ENCODE measurements around the gene ROM1.
"Not testable (repeated sequence)": the region's sequence is repeated elsewhere in the genome, so short reads cannot be mapped to it uniquely, and the experiment has no call there.

The ROM1 gene

GRCh38 chr11:62577046-62577714, 35.9 kb upstream of the ROM1 start:
- DNase-seq (ENCODE audit: low spot score), result no peak
- in situ Hi-C loops (cut with MboI; ENCODE audit: low pct_unique_long_range_greater_than_20kb, low sequenced_read_pairs, unreplicated experiment), result no loop called here
- TF ChIP-seq, protein P1, sequence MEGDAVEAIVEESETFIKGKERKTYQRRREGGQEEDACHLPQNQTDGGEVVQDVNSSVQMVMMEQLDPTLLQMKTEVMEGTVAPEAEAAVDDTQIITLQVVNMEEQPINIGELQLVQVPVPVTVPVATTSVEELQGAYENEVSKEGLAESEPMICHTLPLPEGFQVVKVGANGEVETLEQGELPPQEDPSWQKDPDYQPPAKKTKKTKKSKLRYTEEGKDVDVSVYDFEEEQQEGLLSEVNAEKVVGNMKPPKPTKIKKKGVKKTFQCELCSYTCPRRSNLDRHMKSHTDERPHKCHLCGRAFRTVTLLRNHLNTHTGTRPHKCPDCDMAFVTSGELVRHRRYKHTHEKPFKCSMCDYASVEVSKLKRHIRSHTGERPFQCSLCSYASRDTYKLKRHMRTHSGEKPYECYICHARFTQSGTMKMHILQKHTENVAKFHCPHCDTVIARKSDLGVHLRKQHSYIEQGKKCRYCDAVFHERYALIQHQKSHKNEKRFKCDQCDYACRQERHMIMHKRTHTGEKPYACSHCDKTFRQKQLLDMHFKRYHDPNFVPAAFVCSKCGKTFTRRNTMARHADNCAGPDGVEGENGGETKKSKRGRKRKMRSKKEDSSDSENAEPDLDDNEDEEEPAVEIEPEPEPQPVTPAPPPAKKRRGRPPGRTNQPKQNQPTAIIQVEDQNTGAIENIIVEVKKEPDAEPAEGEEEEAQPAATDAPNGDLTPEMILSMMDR (IDR thresholded peaks at IDR 0.05; ENCODE audit: extremely low read depth, insufficient read depth, missing control alignments), result no peak

DNA sequence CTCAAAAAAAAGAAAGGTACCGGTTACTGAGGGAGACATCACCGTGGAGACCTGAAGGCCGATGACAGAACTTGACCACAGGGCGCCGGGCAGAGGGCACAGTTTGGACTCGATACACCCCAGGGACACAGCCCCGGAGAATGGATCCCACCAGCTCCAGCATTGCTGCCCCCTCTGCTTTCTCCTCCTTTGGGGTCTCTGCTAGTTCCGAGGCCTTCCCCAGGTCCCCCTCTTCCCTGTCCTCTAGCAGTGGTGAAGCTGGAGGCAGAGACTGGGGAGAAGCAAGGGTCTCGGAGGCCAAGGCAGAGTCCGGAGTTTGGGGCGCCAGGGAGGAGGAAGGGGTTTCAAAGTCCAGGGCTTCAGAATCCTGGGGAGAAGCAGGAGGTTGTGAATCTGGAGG, 34.5 kb upstream of the ROM1 start:
- DNase-seq (ENCODE audit: low spot score), result no peak
- TF ChIP-seq, protein P1 (IDR thresholded peaks at IDR 0.05; ENCODE audit: extremely low read depth, insufficient read depth, missing control alignments), result no peak
- in situ Hi-C loops (cut with MboI; ENCODE audit: low pct_unique_long_range_greater_than_20kb, low sequenced_read_pairs, unreplicated experiment), result no loop called here

DNA sequence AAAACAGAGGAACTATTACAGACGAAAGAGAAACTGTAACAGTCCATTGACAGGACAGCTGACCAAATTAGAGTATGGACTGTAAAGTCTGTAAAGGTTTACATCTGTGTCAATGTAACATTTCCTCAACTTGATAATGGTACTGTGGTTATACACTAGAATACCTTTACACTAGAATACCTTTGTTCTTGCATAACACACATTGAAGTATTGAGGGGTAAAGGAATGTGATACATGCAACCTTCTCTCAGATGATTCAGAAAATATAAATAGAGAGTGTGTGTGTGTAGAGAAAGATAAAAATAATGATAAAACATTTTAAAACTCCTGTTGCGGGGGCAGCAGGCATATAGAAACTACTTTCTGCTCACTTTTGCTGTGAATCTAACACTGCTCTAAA, 33.8 kb upstream of the ROM1 start:
- DNase-seq (ENCODE audit: low spot score), result no peak
- TF ChIP-seq, protein P1 (IDR thresholded peaks at IDR 0.05; ENCODE audit: extremely low read depth, insufficient read depth, missing control alignments), result no peak

GRCh38 chr11:62580959-62581715, 31.9 kb upstream of the ROM1 start:
- no peak for DNase-seq (ENCODE audit: low spot score)
- TF ChIP-seq, protein P1 (IDR thresholded peaks at IDR 0.05; ENCODE audit: extremely low read depth, insufficient read depth, missing control alignments), result no peak
- in situ Hi-C loops (cut with MboI; ENCODE audit: low pct_unique_long_range_greater_than_20kb, low sequenced_read_pairs, unreplicated experiment), result no loop called here

More for the DNA sequence above, 33.8 kb upstream of the ROM1 start:
- in situ Hi-C loops (cut with MboI; ENCODE audit: low pct_unique_long_range_greater_than_20kb, low sequenced_read_pairs, unreplicated experiment), result no loop called here

GRCh38 chr11:62581735-62582134, 31.3 kb upstream of the ROM1 start:
- in situ Hi-C loops (cut with MboI; ENCODE audit: low pct_unique_long_range_greater_than_20kb, low sequenced_read_pairs, unreplicated experiment), result not testable (repeated sequence)

GRCh38 chr11:62585356-62585755, 27.7 kb upstream of the ROM1 start:
- in situ Hi-C loops (cut with MboI; ENCODE audit: low pct_unique_long_range_greater_than_20kb, low sequenced_read_pairs, unreplicated experiment); DNase-seq (ENCODE audit: low spot score): not testable (repeated sequence)

More at GRCh38 chr11:62581735-62582134, 31.3 kb upstream of the ROM1 start:
- not testable (repeated sequence) for DNase-seq (ENCODE audit: low spot score)

DNA sequence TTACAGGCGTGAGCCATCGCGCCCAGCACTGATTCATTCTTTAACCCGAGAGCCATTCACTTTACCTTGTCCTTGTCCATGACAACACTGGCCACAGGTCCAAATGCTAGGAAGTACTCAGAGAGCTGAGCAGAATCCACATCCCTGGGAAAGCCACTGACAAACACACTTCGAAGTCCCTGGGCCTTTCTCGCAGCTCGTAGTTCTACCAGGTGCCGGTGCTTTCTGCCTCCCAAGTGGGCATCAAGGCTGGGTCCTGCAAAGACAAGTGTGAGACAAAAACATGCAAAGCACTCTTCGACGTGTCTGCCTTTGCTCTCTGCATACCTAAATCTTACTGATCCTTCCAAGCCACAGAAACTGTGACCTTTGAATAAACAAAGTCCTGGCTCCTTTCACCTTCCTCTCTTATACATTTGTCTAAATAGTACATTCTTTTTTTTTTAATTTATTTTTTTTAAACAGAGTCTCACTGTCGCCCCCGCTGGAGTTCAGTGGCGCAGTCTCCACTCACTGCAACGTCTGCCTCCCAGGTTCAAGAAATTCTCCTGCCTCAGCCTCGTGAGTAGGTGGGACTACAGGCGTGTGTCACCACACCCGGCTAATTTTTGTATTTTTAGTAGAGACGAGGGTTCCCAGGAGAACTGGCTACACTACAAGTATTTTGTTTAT, 24.0 kb upstream of the ROM1 start:
- in situ Hi-C loops (cut with MboI; ENCODE audit: low pct_unique_long_range_greater_than_20kb, low sequenced_read_pairs, unreplicated experiment), result no loop called here
- DNase-seq (ENCODE audit: low spot score), result no peak
- TF ChIP-seq, protein P1 (IDR thresholded peaks at IDR 0.05; ENCODE audit: extremely low read depth, insufficient read depth, missing control alignments), result peak; percentile 42

All from GM13977 (cell line).